ENCODE results near the gene WDR72.

The WDR72 gene

DNA sequence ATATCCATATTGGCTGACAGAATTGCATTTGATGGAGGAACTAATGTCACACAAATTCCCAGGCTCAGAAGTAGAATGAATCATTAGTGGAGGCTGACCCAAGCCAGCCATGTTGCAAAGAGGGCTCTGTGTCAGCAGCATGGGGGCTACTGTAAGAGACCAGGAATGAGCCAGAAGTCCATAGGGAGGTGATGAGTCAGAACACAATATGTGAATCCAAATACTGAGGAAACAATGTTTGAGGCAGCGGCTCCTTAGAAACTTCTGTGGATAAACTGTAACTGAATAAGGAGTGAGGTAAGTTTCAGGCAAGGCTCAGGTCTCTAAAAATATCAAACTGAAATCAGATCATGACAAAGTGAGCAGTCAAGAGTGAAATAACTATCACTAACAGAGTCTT is 170.7 kb downstream of the WDR72 start:
- DNase-seq = no peak

GRCh38 chr15:53586799-53587198 is 172.7 kb downstream of the WDR72 start:
- DNase-seq = peak; percentile 12

- DNase-seq = no peak
Measured at GRCh38 chr15:53581513-53581912, 177.9 kb downstream of the WDR72 start.

GRCh38 chr15:53580366-53580765 is 179.1 kb downstream of the WDR72 start:
- no peak for DNase-seq

DNA sequence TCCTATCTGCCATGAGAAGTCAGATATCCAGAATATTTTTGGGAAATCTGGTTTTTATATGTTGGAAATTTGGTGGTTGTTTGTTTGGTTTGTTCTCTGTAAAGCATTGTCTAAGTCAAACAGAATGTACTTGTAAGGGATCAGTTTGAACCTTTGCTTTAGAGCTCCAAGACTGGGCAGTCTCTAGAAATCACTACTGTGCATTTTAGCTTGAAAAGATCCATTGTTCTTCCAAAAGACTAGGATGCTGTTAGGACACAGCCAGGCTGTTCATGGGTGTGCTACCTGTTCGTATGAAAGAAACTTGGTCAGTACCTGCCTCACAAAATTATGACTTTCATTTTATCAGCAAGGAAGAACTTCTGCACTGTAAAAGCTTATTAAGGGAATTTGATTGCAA is 182.6 kb downstream of the WDR72 start:
- DNase-seq = no peak

- no peak for DNase-seq
Measured at GRCh38 chr15:53573091-53573490, 186.4 kb downstream of the WDR72 start.

GRCh38 chr15:53569751-53570480 is 189.5 kb downstream of the WDR72 start:
- DNase-seq = no peak

GRCh38 chr15:53566912-53567311 is 192.6 kb downstream of the WDR72 start:
- no peak for DNase-seq

DNA sequence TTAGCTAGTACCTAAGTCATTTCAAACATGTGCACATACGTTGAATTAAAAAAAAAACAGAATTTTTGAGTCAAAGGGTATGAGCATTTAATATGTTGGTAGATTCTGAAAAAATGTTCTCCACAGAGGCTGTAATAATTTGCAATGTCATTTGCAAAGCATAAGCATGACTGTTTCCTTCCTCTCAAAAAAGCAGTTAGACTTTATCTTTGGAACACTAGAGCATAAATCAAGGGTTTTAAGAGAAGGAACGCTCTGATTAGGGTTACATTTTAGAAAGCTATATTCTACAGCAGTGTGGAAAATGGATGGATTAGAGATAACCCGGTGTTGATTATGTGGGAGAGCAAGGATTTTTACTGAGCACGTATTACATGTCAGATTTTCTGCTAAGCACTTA is 193.7 kb downstream of the WDR72 start:
- DNase-seq = no peak

GRCh38 chr15:53564647-53565046 is 194.8 kb downstream of the WDR72 start:
- no peak for DNase-seq

DNA sequence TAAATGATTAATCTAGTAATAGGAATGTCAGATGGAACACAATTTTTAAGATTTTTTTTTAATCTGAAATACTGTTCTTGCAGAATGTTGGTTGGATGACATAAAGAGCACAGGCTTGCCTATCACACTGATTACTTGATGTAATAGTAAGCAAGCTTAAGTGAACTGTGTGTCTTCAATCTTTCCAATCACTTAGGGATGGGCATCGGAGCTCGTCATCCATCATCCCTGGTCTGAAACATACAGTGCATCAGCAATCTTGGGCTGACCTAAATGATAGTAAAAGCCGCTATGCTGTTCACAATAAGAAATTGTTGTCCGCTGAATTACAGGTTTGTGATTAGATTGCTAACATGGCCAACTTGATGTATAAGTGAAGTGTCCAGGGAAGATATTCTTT is 195.8 kb downstream of the WDR72 start:
- DNase-seq = no peak

DNA sequence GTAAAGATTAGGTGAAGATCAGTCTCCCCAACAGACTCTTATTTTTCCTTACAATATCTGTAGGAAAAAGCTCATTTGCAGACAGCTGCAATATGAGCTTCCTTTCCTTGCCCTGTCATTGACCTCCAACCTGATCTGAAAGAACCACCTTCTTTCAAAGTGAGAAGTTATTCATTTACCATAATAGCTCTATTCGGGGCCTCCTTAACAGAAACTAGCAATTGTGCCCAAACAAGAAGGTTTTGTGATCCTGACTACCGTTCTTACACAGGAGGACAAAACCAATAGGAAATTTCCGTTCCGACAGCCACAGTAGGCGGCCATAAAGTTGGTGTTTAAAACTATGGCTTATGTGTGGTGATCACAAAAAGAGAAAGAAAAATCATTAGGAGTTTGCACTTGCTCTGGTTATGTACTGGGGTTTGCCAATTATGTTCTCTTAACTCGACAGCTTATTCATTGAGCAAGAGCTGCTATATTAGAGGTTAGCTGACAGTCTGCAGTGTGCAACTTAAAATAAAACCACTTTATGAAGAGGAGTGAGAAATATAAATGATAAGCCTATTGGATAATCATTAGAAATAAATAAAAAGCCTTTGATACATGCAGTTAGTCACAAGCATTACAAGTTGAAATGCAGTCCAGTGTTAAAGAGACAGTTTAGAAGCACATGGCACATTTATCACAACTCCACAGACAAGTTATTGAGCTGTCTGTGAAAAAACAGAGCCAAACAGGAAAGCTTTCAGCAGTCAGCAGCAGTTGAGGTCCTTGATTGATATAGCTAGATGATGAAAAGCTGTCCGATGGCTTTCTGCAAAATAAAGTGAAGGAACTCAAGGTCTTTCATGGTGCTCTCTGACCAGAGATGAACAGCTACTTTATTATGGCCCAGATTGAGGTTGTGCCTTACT is 199.8 kb downstream of the WDR72 start:
- DNase-seq = no peak

GRCh38 chr15:53558384-53558783 is 201.1 kb downstream of the WDR72 start:
- DNase-seq = no peak

GRCh38 chr15:53555226-53555625 is 204.2 kb downstream of the WDR72 start:
- DNase-seq = no peak

GRCh38 chr15:53549697-53550305 is 209.7 kb downstream of the WDR72 start:
- DNase-seq = no peak

DNA sequence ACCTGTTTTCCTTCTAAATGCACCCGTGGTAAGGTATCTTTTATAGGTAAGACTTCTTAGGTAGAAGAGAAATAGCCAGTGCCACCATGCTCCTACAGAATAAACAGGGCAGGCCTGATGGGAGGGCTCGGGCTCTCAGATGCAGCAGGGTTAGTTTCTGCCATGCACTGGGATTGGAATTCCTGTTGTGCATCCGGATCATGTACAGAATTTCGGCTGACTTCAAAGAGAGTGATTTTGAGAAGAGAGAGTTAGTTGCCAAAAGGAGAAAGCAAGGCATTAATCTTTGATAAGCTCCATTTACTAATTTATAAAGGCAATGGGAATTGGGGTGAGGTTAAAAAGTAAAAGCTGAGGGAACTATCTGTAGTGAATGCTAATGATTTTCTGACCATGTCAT is 211.2 kb downstream of the WDR72 start:
- no peak for DNase-seq

DNA sequence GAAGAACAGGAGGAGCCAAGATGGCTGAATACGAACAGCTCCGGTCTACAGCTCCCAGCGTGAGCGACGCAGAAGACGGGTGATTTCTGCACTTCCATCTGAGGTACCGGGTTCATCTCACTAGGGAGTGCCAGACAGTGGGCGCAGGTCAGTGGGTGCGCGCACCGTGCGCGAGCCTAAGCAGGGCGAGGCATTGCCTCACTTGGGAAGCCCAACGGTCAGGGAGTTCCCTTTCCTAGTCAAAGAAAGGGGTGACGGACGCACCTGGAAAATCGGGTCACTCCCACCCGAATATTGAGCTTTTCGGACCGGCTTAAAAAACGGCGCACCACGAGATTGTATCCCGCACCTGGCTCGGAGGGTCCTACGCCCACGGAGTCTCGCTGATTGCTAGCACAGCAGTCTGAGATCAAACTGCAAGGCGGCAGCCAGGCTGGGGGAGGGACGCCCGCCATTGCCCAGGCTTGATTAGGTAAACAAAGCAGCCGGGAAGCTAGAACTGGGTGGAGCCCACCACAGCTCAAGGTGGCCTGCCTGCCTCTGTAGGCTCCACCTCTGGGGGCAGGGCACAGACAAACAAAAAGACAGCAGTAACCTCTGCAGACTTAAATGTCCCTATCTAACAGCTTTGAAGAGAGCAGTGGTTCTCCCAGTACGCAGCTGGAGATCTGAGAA is 218.7 kb downstream of the WDR72 start:
- peak; percentile 22 for DNase-seq

GRCh38 chr15:53539878-53540277 is 219.6 kb downstream of the WDR72 start:
- no peak for DNase-seq

DNA sequence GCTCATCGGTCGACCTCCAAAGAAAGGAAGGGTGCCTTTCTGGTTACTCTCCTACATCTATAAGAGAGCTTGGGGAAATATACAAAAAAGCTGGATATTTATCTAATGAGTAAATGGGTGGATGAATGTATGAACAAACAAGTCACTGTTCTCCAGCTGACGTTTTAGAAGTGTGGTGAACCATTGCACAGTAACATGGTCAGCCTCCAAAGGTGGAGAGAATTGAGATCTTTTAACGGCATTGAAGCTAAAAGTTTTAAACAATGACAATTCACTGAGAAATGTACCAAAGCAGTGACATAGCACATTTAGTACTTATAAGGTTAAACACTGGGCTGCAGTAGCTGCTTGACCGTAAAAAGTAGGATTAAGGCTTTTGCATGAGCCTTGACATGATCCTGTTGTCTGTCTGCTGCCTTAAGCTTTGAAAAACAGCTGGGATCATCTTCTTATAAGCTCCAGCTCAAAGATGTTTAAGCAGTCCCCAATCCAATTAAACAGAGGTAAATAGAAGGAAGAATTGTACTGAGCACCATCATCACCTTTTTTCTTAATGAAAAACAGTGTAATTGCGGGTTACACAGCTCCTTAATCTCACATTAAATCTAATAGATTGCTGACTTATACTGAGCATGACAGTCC is 222.9 kb downstream of the WDR72 start:
- no peak for DNase-seq

- DNase-seq = no peak
Measured at GRCh38 chr15:53535886-53536285, 223.6 kb downstream of the WDR72 start.

- no peak for DNase-seq
Measured at GRCh38 chr15:53534105-53534839, 225.2 kb downstream of the WDR72 start.

GRCh38 chr15:53530761-53531160 is 228.7 kb downstream of the WDR72 start:
- DNase-seq = no peak
